Measurements from ENCODE around the gene GPR55.

The GPR55 gene

GRCh38 chr2:230895536-230896345, 29.3 kb downstream of the GPR55 start:
- H3K9me3 ChIP-seq (ENCODE audit: control insufficient read depth, insufficient read depth, low read depth, low read length) = no peaks in the 10 kb centered on the region
- no peak overlapping the region for H3K4me3 ChIP-seq (ENCODE audit: low read depth, low read length)
- H3K27ac ChIP-seq (ENCODE audit: low read depth, low read length) = no peak overlapping the region
- no peaks in the 10 kb centered on the region for H3K36me3 ChIP-seq (ENCODE audit: control insufficient read depth, insufficient read depth, low read length)
- H3K27me3 ChIP-seq (ENCODE audit: control insufficient read depth, insufficient read depth, low read length) = no peaks in the 10 kb centered on the region
- H3K9ac ChIP-seq (ENCODE audit: low read length) = no peak overlapping the region
- H3K4me1 ChIP-seq (ENCODE audit: control insufficient read depth, insufficient read depth, low read length) = peaks cover 21% of the 10 kb centered on the region

DNA sequence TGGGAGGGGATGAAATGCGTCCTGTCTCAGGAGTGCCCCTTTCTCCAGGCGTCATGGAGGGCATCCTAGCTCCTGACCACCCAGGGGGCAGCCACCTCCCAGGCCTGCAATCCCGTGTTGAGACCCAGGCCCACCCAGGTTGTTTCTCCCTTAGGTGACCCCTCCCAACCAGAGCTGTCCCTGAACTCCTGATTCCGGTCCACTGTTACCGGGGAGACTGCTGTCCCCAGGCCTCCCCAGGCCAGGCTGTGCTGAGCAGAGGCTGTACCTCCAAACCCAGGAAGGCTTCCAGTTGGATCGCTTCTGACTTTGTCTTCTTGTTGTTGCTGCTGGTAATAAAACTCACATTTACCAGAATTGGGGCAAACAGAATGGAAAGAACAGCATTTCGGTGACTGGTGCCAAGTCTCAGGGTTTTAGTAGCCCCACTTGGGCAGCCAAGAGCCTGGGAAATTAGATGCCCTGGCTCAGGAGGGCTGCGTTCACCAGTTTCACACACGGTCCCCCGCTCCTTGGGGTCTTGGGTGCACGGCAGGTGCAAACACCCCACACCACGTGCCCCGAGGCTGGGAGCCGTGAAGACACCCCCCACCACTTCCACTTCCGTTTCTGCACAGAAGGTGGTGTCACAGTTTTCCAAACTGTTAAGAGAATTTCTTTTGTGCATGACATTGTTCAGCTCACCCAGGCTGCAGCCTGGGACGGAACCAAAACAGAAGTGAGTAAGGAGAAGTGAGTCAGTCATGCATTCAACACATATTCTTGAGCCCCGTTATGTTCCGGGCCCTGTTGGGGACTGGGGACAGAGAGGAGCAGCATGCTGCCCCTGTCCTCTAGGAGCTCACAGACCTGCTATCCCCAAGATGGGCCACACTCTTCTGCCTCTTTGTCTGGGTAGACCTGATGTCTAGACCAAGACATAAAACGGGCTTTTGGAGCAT, 30.9 kb downstream of the GPR55 start:
- Histone ChIP-seq H3K27me3 (ENCODE audit: control insufficient read depth, insufficient read depth, low read length) (no peaks in the 10 kb centered on the region), H3K36me3 (ENCODE audit: control insufficient read depth, insufficient read depth, low read length) (no peaks in the 10 kb centered on the region), H3K4me3 (ENCODE audit: low read depth, low read length) (no peak overlapping the region), H3K4me1 (ENCODE audit: control insufficient read depth, insufficient read depth, low read length) (peaks cover 16% of the 10 kb centered on the region), H3K9ac (ENCODE audit: low read length) (no peak overlapping the region), H3K27ac (ENCODE audit: low read depth, low read length) (no peak overlapping the region), H3K9me3 (ENCODE audit: control insufficient read depth, insufficient read depth, low read depth, low read length) (no peaks in the 10 kb centered on the region)

DNA sequence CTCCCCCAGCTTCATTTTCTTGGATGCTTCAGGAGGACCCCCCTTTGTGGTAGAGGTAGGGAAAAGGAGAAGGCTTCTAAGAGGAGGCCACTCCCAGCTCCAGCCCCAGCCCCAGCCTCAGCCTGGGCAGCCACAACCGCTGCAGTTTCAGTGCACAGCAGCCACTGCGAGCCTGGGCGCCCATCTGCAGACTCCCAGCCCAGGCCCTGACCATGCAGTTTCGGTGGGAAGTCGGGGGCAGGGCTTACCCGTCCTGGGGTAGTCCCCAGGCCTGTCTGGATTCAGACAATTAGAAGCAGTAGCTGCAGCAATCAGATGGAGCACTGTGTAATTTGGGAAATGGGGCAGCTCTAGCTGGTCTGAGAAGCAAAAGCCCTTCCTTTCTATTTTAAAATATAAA, 31.7 kb downstream of the GPR55 start:
- H3K9ac ChIP-seq (ENCODE audit: low read length) = no peak overlapping the region

GRCh38 chr2:230891509-230891908, 33.5 kb downstream of the GPR55 start:
- Histone ChIP-seq H3K36me3 (ENCODE audit: control insufficient read depth, insufficient read depth, low read length) (no peaks in the 10 kb centered on the region), H3K27me3 (ENCODE audit: control insufficient read depth, insufficient read depth, low read length) (no peaks in the 10 kb centered on the region), H3K27ac (ENCODE audit: low read depth, low read length) (no peak overlapping the region), H3K9me3 (ENCODE audit: control insufficient read depth, insufficient read depth, low read depth, low read length) (no peaks in the 10 kb centered on the region), H3K9ac (ENCODE audit: low read length) (no peak overlapping the region), H3K4me1 (ENCODE audit: control insufficient read depth, insufficient read depth, low read length) (peaks cover 14% of the 10 kb centered on the region; the same call in 1 of the 2 replicates), H3K4me3 (ENCODE audit: low read depth, low read length) (no peak overlapping the region)

More for the DNA sequence above, 31.7 kb downstream of the GPR55 start:
- Histone ChIP-seq H3K27ac (ENCODE audit: low read depth, low read length) (no peak overlapping the region), H3K36me3 (ENCODE audit: control insufficient read depth, insufficient read depth, low read length) (no peaks in the 10 kb centered on the region), H3K9me3 (ENCODE audit: control insufficient read depth, insufficient read depth, low read depth, low read length) (no peaks in the 10 kb centered on the region), H3K4me3 (ENCODE audit: low read depth, low read length) (no peak overlapping the region), H3K27me3 (ENCODE audit: control insufficient read depth, insufficient read depth, low read length) (no peaks in the 10 kb centered on the region), H3K4me1 (ENCODE audit: control insufficient read depth, insufficient read depth, low read length) (peaks cover 12% of the 10 kb centered on the region; the same call in 1 of the 2 replicates)

- no peak overlapping the region for H3K27ac ChIP-seq (ENCODE audit: low read depth, low read length)
- H3K36me3 ChIP-seq (ENCODE audit: control insufficient read depth, insufficient read depth, low read length) = no peaks in the 10 kb centered on the region
- peaks cover 18% of the 10 kb centered on the region for H3K4me1 ChIP-seq (ENCODE audit: control insufficient read depth, insufficient read depth, low read length)
- H3K27me3 ChIP-seq (ENCODE audit: control insufficient read depth, insufficient read depth, low read length) = no peaks in the 10 kb centered on the region
- H3K9ac ChIP-seq (ENCODE audit: low read length) = no peak overlapping the region
- no peaks in the 10 kb centered on the region for H3K9me3 ChIP-seq (ENCODE audit: control insufficient read depth, insufficient read depth, low read depth, low read length)
- no peak overlapping the region for H3K4me3 ChIP-seq (ENCODE audit: low read depth, low read length)
These were observed 34.0 kb downstream of the GPR55 start for GRCh38 chr2:230891064-230891463.

GRCh38 chr2:230890646-230891045, 34.4 kb downstream of the GPR55 start:
- Histone ChIP-seq H3K27me3 (ENCODE audit: control insufficient read depth, insufficient read depth, low read length) (no peaks in the 10 kb centered on the region), H3K9me3 (ENCODE audit: control insufficient read depth, insufficient read depth, low read depth, low read length) (no peaks in the 10 kb centered on the region), H3K27ac (ENCODE audit: low read depth, low read length) (no peak overlapping the region), H3K9ac (ENCODE audit: low read length) (no peak overlapping the region), H3K4me3 (ENCODE audit: low read depth, low read length) (no peak overlapping the region), H3K4me1 (ENCODE audit: control insufficient read depth, insufficient read depth, low read length) (peaks cover 21% of the 10 kb centered on the region), H3K36me3 (ENCODE audit: control insufficient read depth, insufficient read depth, low read length) (no peaks in the 10 kb centered on the region)

DNA sequence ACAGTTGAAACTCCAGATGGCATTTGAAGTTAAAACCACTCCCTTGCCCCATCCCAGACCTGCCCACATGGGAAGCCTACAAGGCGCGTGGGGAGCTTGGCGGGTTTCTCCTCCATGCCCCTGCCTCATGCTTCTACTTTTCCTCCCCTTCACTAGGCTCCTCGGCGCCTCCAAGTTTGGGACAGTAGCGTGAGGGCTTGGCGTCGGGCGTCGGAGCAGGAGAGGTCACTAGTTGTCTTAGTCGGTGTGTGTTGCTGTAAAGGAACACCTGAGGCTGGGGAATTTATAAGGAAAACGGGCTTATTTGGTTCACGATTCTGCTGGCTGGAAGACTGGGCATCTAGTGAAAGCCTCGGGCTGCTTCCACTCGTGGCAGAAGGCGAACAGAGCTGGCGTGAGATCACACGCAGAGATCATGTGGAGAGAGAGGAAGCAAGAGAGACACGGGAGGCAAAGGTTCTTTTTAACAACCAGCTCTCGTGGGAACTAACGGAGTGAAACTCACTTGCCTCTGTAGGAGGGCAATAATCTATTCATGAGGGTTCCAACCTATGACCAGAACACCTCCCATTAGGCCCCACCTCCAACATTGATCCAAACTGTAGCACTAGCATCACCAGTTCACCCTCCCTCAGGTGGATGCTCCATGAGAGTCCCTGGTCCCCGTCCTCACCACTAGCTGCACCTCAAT, 35.0 kb downstream of the GPR55 start:
- Histone ChIP-seq H3K4me3 (ENCODE audit: low read depth, low read length) (no peak overlapping the region), H3K27me3 (ENCODE audit: control insufficient read depth, insufficient read depth, low read length) (no peaks in the 10 kb centered on the region), H3K36me3 (ENCODE audit: control insufficient read depth, insufficient read depth, low read length) (no peaks in the 10 kb centered on the region), H3K4me1 (ENCODE audit: control insufficient read depth, insufficient read depth, low read length) (peaks cover 21% of the 10 kb centered on the region), H3K9ac (ENCODE audit: low read length) (no peak overlapping the region), H3K27ac (ENCODE audit: low read depth, low read length) (no peak overlapping the region), H3K9me3 (ENCODE audit: control insufficient read depth, insufficient read depth, low read depth, low read length) (no peaks in the 10 kb centered on the region)

DNA sequence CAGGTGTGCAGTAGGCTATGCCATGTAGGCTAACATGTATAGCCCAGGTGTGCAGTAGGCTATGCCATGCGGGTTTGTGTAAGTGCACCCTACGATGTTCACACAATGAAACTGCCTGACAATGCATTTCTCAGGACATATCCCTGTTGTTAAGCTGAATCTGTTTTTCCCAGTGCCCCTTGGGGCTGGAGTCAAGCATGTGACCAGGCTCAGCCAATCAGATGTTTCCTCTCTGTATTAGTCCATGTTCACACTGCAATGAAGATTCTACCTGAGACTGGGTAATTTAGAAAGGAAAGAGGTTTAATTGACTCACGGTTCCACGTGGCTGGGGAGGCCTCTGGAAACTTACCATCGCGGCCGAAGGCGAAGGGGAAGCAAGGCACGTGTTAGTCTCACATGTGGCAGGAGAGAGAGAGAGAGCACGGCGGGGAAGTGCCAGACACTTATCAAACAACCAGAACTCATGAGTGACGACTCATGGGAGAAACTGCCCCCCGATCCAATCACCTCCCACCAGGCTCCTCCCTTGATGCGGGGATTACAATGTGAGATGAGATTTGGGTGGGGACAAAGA, 36.1 kb downstream of the GPR55 start:
- Histone ChIP-seq H3K4me1 (ENCODE audit: control insufficient read depth, insufficient read depth, low read length) (peaks cover 20% of the 10 kb centered on the region), H3K27ac (ENCODE audit: low read depth, low read length) (no peak overlapping the region)

GRCh38 chr2:230887342-230887741, 37.7 kb downstream of the GPR55 start:
- H3K9me3 ChIP-seq (ENCODE audit: control insufficient read depth, insufficient read depth, low read depth, low read length) = no peaks in the 10 kb centered on the region
- no peak overlapping the region for H3K27ac ChIP-seq (ENCODE audit: low read depth, low read length)
- no peak overlapping the region for H3K4me3 ChIP-seq (ENCODE audit: low read depth, low read length)
- no peak overlapping the region for H3K9ac ChIP-seq (ENCODE audit: low read length)
- no peaks in the 10 kb centered on the region for H3K36me3 ChIP-seq (ENCODE audit: control insufficient read depth, insufficient read depth, low read length)
- H3K27me3 ChIP-seq (ENCODE audit: control insufficient read depth, insufficient read depth, low read length) = no peaks in the 10 kb centered on the region
- peaks cover 9% of the 10 kb centered on the region for H3K4me1 ChIP-seq (ENCODE audit: control insufficient read depth, insufficient read depth, low read length)

More for the DNA sequence above, 36.1 kb downstream of the GPR55 start:
- Histone ChIP-seq H3K36me3 (ENCODE audit: control insufficient read depth, insufficient read depth, low read length) (no peaks in the 10 kb centered on the region), H3K9ac (ENCODE audit: low read length) (no peak overlapping the region), H3K9me3 (ENCODE audit: control insufficient read depth, insufficient read depth, low read depth, low read length) (no peaks in the 10 kb centered on the region), H3K27me3 (ENCODE audit: control insufficient read depth, insufficient read depth, low read length) (no peaks in the 10 kb centered on the region), H3K4me3 (ENCODE audit: low read depth, low read length) (no peak overlapping the region)

- Histone ChIP-seq H3K36me3 (ENCODE audit: control insufficient read depth, insufficient read depth, low read length) (no peaks in the 10 kb centered on the region), H3K9me3 (ENCODE audit: control insufficient read depth, insufficient read depth, low read depth, low read length) (no peaks in the 10 kb centered on the region), H3K27ac (ENCODE audit: low read depth, low read length) (no peak overlapping the region), H3K4me1 (ENCODE audit: control insufficient read depth, insufficient read depth, low read length) (peaks cover 9% of the 10 kb centered on the region), H3K9ac (ENCODE audit: low read length) (no peak overlapping the region), H3K4me3 (ENCODE audit: low read depth, low read length) (no peak overlapping the region), H3K27me3 (ENCODE audit: control insufficient read depth, insufficient read depth, low read length) (no peaks in the 10 kb centered on the region)
These were observed 38.4 kb downstream of the GPR55 start for GRCh38 chr2:230886671-230887071.
